HepG2 (cell line): ENCODE data around the gene CALML5. TPM values are rescaled to one million over a fixed set of nuclear protein-coding genes. Genes with fewer than 3 reads are reported as not detected.

Experiments
- ATAC-seq: fragments of 200-7000 bp; cut with Tn5 transposase; 3 replicates; pipeline ENCODE4 v1.9.1; 2020; ENCODE audit warnings: mild to moderate bottlenecking, moderate library complexity
- BruUV-seq: library from RNA; stranded (reverse); fragments of 400-500 nt; replicated peaks from 2 replicates; lab custom pipeline; 2021; lab: Mats Ljungman, UMichigan
- CTCF ChIA-PET: fragments of 300-600 bp; formaldehyde crosslinking; extraction: SDS; loops from one replicate; lab custom pipeline; 2021; ENCODE audit warnings: low total read pairs, inconsistent platforms, low intra/inter-chr PET ratio; lab: Yijun Ruan, JAX
- POLR2A ChIA-PET: fragments of 350-600 bp; sonication (Branson Sonifier 250); formaldehyde crosslinking; loops from one replicate; lab custom pipeline; 2020; ENCODE audit warnings: antibody characterized with exemption, inconsistent platforms; lab: Yijun Ruan, JAX
- DNase-seq: peaks from one replicate; pipeline ENCODE4 v3.0.0-alpha.2; 2015; ENCODE audit warnings: low spot score
- FAIRE-seq: peaks from 3 replicates; lab custom pipeline; 2011; peaks lifted over from hg19 to GRCh38; lab: Jason Lieb, UNC
- H2AFZ ChIP-seq: one replicate; pipeline ENCODE4 v1.6.1; 2011; ENCODE audit warnings: low read length, inconsistent platforms
- H3K27ac ChIP-seq: fragments of 300-600 bp; 3 replicates; pipeline ENCODE4 v1.8.0; 2011; ENCODE audit warnings: mixed run types, mild to moderate bottlenecking, mixed read lengths, low read length, inconsistent platforms; ENCODE audit not compliant: insufficient read depth; ENCODE audit errors: extremely low read length
- H3K27me3 ChIP-seq, 2 experiments: fragments of 200-600 bp in 1 of 2; 2 replicates in 1 of 2; 3 replicates in 1 of 2; pipeline versions ENCODE4 v1.6.0 to v1.8.0; 2011; ENCODE audit warnings: low read length in 2 of 2, mild to moderate bottlenecking in 2 of 2, moderate library complexity in 2 of 2, inconsistent platforms in 1 of 2; ENCODE audit not compliant: insufficient read depth in 2 of 2, control insufficient read depth in 1 of 2
- H3K36me3 ChIP-seq, 2 experiments: fragments of 200-600 bp in 1 of 2; replicated peaks in 1 of 2; 2 replicates in 1 of 2; 3 replicates in 1 of 2; pipeline versions ENCODE4 v1.5.1 to v1.8.0; 2011; ENCODE audit warnings: low read length in 2 of 2, inconsistent platforms in 1 of 2; ENCODE audit not compliant: insufficient read depth in 2 of 2, control insufficient read depth in 1 of 2
- H3K4me1 ChIP-seq: 2 replicates; pipeline ENCODE4 v1.5.1; 2012; ENCODE audit warnings: low read length, inconsistent platforms; ENCODE audit not compliant: insufficient read depth
- H3K4me2 ChIP-seq: 2 replicates; pipeline ENCODE4 v1.6.0; 2011; ENCODE audit warnings: low read depth, low read length, inconsistent platforms
- H3K4me3 ChIP-seq, 3 experiments: fragments of 200-600 bp in 1 of 3; sonication (generic), shearing (Covaris generic) in 1 of 3; replicated peaks in 1 of 3; 2 replicates each; pipeline ENCODE4 v1.5.1; 2011 to 2016; ENCODE audit warnings: low read length in 3 of 3, inconsistent platforms in 2 of 3, low read depth in 2 of 3, mild to moderate bottlenecking in 2 of 3, control low read depth in 1 of 3, mixed read lengths in 1 of 3; ENCODE audit not compliant: insufficient read depth in 1 of 3
- H3K79me2 ChIP-seq: one replicate; pipeline ENCODE4 v1.6.1; 2011; ENCODE audit warnings: low read length, inconsistent platforms; ENCODE audit not compliant: insufficient read depth
- H3K9ac ChIP-seq: 2 replicates; pipeline ENCODE4 v1.6.0; 2011; ENCODE audit warnings: mild to moderate bottlenecking, low read depth, low read length, inconsistent platforms; ENCODE audit not compliant: insufficient read depth
- H3K9me3 ChIP-seq: 2 replicates; pipeline ENCODE4 v1.5.1; 2012; ENCODE audit warnings: mild to moderate bottlenecking, low read length
- H4K20me1 ChIP-seq: 2 replicates; pipeline ENCODE4 v1.6.0; 2011; ENCODE audit warnings: inconsistent platforms, mild to moderate bottlenecking, low read length, moderate library complexity; ENCODE audit not compliant: insufficient read depth
- EP300 ChIP-seq, 3 experiments: sonication (generic) in 1 of 3; formaldehyde crosslinking in 1 of 3; IDR thresholded peaks; 2 replicates each; pipeline versions ENCODE4 v1.5.1 to v1.6.1; 2011 to 2020; ENCODE audit warnings: low read depth in 2 of 3, low read length in 2 of 3, borderline replicate concordance in 1 of 3, improper control_type of control experiment in 1 of 3, mild to moderate bottlenecking in 1 of 3, missing genetic modification reagents in 1 of 3, moderate library complexity in 1 of 3
- IKZF1 ChIP-seq: fragments of 450-650 bp; IDR thresholded peaks from 2 replicates; pipeline ENCODE4 v1.7.1; 2016
- MEF2D ChIP-seq: sonication (generic); formaldehyde crosslinking; IDR thresholded peaks from 2 replicates; pipeline ENCODE4 v1.5.1; 2020; ENCODE audit warnings: mild to moderate bottlenecking, missing genetic modification reagents
- PAXIP1 ChIP-seq: sonication (generic); formaldehyde crosslinking; conservative IDR thresholded peaks from 2 replicates; pipeline ENCODE4 v1.4.0; 2020; ENCODE audit warnings: mild to moderate bottlenecking, missing genetic modification reagents, moderate library complexity
- RAD51 ChIP-seq: fragments of 450-650 bp; IDR thresholded peaks from 2 replicates; pipeline ENCODE4 v1.6.1; 2016; ENCODE audit warnings: borderline replicate concordance
- TBX2 ChIP-seq: sonication (generic); formaldehyde crosslinking; IDR thresholded peaks from 2 replicates; pipeline ENCODE4 v1.5.0; 2020; ENCODE audit warnings: missing genetic modification reagents, mild to moderate bottlenecking, borderline replicate concordance
- ZNF580 ChIP-seq: IDR thresholded peaks from 2 replicates; pipeline ENCODE4 v1.6.1; 2016; ENCODE audit warnings: low read depth, borderline replicate concordance
- WGBS: methylation state at CpG from one replicate; pipeline ENCODE4 v1.1.6; 2017; ENCODE audit warnings: low lambda C conversion rate; 5-methylcytosine and 5-hydroxymethylcytosine counted together
- in situ Hi-C: cut with HindIII; loops from 2 replicates; pipeline ENCODE4 v1.10.0; 2017; ENCODE audit warnings: low pct_unique_long_range_greater_than_20kb; ENCODE audit not compliant: extremely low pct_ligation_motif_present
- intact Hi-C: fragments of 100-400 bp; cut with micrococcal nuclease; formaldehyde crosslinking; loops from one replicate; pipeline ENCODE4 v1.10.0; 2022; ENCODE audit not compliant: unreplicated experiment
- polyA plus RNA-seq, 8 experiments: library from polyadenylated mRNA; depleted of rRNA in 3 of 8; stranded (reverse) in 7 of 8; unstranded in 1 of 8; fragments of >200 nt; fragmentation: Illumina TruSeq in 4 of 8; extraction: Trizol in 4 of 8; gene quantifications; 2 replicates each; pipeline versions ENCODE4 v1.2.1 to v1.2.3, GENCODE V29; 2011 to 2016; ENCODE audit warnings: low read depth in 4 of 8, missing spikeins in 1 of 8, mixed read lengths in 1 of 8; ENCODE audit not compliant: insufficient read depth in 1 of 8
- total RNA-seq, 5 experiments: library from RNA; depleted of rRNA; stranded (reverse); fragments of >200 nt; fragmentation: Illumina TruSeq; extraction: Trizol; gene quantifications; 2 replicates each; pipeline ENCODE4 v1.2.3, GENCODE V29; 2016; ENCODE audit warnings: low read depth in 1 of 5

Gene CALML5
- total and polyA plus RNA-seq, 2 of the 13 experiments (the other 11 are each of a cell fraction or from before 2014, with no cell fraction given): not detected

- POLR2A ChIA-PET: interaction anchor here (0.7 to 2.3 kb wide), 4 partner anchors 20 to 114 kb away, joined by 3 to 12 read pairs (median 6); no protein-coding TSS in a partner anchor
- H3K27ac ChIP-seq: no peak overlapping the region
- peak; percentile 16 for ATAC-seq
- no peak overlapping the region for H3K9ac ChIP-seq
- no TSS peak for BruUV-seq
- in situ Hi-C loops: no loop called here
- H3K36me3 ChIP-seq: no peaks in the 10 kb centered on the region
- H4K20me1 ChIP-seq: no peaks in the 10 kb centered on the region
- H3K27me3 ChIP-seq: no peaks in the 10 kb centered on the region; a peak in 2 of 5 replicates
- 0 out of 6 replicates have a peak overlapping the region, but pooled peaks of 1 of the 3 experiments have one; percentile 65 for H3K4me3 ChIP-seq
- no peak for TF ChIP-seq IKZF1
- no peak for TF ChIP-seq PAXIP1 (CRISPR knock-in tag)
- TF ChIP-seq TBX2 (CRISPR knock-in tag): no peak
- no peak for TF ChIP-seq MEF2D
- TF ChIP-seq ZNF580 (CRISPR knock-in tag): no peak
- no peak for TF ChIP-seq RAD51
- no peak for TF ChIP-seq EP300 (IDR thresholded peaks at IDR 0.05; ENCODE audit: low read depth in 2 of 2, low read length in 2 of 2)
- no peak for TF ChIP-seq EP300 (CRISPR knock-in tag; IDR thresholded peaks at IDR 0.05; ENCODE audit: borderline replicate concordance)
- TF ChIP-seq, all 625 proteins: peak for 0
- H2AFZ ChIP-seq: peak overlapping the region; percentile 83
- intact Hi-C loops: no loop called here
- H3K9me3 ChIP-seq: no peaks in the 10 kb centered on the region
- H3K4me1 ChIP-seq: peaks cover 43% of the 10 kb centered on the region
- peak overlapping the region; percentile 85; the same call in 1 of the 2 replicates for H3K4me2 ChIP-seq
- FAIRE-seq: no peak
- no peaks in the 10 kb centered on the region for H3K79me2 ChIP-seq
- CTCF ChIA-PET: no interaction called here
- WGBS: 61% methylated on average over 4 of the region's 8 CpGs
- DNase-seq: no peak
These were observed 32.2 kb downstream of the CALML5 start for GRCh38 chr10:5467207-5467535.
